LNCAP (cell line): ENCODE data around the gene AMFR.

Experiments
- CTCF ChIP-seq: fragments of 450-650 bp; IDR thresholded peaks from 2 replicates; pipeline ENCODE4 v1.5.1; 2017; ENCODE audit warnings: mild to moderate bottlenecking

Gene AMFR

GRCh38 chr16:56356276-56357240 is 68.8 kb downstream of the AMFR start:
- peak; percentile 90 for TF ChIP-seq CTCF

GRCh38 chr16:56355786-56356275 is 69.5 kb downstream of the AMFR start:
- no peak for TF ChIP-seq CTCF

- TF ChIP-seq CTCF, result no peak
These were observed 70.1 kb downstream of the AMFR start for GRCh38 chr16:56355221-56355620.

- no peak for TF ChIP-seq CTCF
These were observed 70.6 kb downstream of the AMFR start for GRCh38 chr16:56354746-56355145.

GRCh38 chr16:56354016-56354415 is 71.3 kb downstream of the AMFR start:
- no peak for TF ChIP-seq CTCF

GRCh38 chr16:56353054-56353921 is 72.1 kb downstream of the AMFR start:
- TF ChIP-seq CTCF, result no peak

- TF ChIP-seq CTCF, result no peak
These were observed 72.8 kb downstream of the AMFR start for GRCh38 chr16:56352351-56353053.
